Cerebellar nuclear complex (tissue), 1 donor: Measurements from ENCODE around the gene NIPAL3.
"Not testable (repeated sequence)": the region's sequence is repeated elsewhere in the genome, so short reads cannot be mapped to it uniquely, and the experiment has no call there.

Experiments
- DNase-seq, 2 experiments: peaks; one replicate each; lab custom pipeline; 2025; lab: John Stamatoyannopoulos, UW

Gene NIPAL3

GRCh38 chr1:24459551-24460266, 44.1 kb downstream of the NIPAL3 start:
- no peak for DNase-seq

- DNase-seq = not testable (repeated sequence)
Measured at GRCh38 chr1:24462128-24462527, 46.5 kb downstream of the NIPAL3 start.

GRCh38 chr1:24463776-24464735, 48.5 kb downstream of the NIPAL3 start:
- no peak for DNase-seq

DNA sequence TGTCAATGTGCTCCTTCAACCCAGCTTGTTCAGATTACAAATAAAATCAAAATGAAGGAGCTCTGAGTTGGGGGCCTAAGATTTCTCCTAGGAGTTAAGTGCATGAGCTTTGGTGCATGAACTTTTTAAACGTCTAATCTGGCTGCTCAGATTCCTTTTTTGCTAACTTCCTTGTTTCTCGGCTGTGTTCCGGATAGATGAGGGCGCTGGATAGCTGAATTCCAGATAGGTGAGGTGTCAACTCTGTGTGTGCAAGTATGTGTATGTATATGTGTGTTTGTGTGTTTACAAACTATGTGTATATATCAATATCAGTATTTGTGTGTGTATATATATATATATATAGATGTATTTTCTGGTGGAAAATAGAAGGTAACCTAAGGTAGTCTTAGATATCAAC, 49.5 kb downstream of the NIPAL3 start:
- DNase-seq = no peak

- DNase-seq = no peak
Measured at GRCh38 chr1:24465638-24466037, 50.0 kb downstream of the NIPAL3 start.

DNA sequence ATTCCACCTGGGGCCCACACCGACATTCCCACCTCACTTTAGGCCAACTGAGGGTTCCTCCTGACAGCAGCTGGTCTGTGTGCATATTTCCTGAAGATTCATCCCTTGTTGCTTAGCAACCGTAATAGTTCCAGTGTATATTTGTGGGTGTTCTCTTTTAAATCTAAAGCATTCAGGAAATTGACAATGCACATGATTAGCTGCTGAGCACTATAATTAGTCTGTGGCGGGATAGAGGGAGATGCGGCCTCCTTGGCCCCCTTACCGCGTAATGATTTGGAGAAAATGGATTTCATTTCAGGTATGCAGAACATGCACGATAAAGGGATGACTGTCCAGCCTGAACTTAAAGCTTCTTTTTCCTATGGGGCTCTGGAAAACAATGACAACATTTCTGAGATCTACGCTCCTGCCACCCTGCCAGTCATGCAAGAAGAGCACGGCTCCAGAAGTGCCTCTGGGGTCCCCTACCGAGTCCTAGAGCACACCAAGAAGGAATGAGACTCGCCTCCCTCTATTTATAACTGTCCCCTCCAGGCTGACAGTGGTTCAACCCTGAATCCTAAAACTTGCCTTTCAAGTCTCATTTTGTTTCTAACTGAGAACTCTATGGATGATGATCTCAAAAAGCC, 53.2 kb downstream of the NIPAL3 start:
- no peak for DNase-seq

- DNase-seq = no peak
Measured at GRCh38 chr1:24470592-24470991, 55.0 kb downstream of the NIPAL3 start.

DNA sequence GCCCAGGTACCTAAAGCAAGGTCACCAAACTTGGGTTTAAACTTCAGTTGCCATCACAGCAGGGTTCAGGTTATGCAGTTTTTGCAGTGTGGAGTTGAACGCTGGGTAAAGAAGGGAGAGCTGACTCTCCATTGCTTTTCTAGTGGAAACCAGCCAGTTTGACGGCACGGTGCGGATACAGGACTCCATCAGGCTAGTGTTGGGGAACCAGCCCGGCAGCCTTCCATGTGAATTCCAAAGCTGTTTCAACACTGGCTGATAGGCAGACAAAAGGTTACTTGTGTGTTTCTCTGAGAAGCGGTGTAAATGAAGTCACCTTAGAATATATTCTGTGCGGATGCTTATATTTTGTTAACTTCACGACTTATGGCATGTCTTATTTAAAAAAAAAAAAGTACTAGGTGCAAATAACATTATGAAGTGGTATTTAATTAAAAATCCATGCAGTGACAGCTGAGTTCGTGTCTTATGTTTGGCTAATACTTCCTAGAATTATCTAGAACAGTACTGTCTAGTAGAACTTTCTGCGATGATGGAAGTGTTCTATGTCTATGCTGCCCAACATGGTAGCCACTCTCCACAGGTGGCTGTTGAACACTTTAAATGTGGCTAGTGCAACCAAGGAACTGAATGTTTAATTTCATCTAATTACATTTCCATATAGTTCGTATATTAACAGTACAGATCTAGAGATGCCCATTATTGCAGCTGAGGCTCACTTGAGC, 57.1 kb downstream of the NIPAL3 start:
- no peak for DNase-seq

GRCh38 chr1:24474193-24474592, 58.6 kb downstream of the NIPAL3 start:
- DNase-seq = no peak

DNA sequence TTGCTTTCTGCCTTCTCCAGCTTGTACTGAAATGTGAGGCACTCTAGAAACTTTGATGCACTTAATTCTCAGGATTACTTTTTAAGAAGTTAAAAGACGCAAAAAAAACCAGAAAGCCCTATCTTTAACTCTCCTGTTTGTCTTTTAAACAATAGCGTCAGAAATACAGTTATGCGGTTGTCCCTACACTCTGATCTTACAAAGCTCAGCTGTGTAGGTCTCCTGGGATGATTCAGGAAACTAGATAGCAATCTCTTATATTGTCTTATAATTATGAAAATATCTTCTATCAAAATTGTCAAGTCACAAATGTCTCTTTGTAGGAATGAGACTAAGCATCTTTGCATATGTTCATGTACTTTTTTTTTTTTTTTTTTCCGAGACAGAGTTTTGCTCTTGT, 60.1 kb downstream of the NIPAL3 start:
- no peak for DNase-seq

DNA sequence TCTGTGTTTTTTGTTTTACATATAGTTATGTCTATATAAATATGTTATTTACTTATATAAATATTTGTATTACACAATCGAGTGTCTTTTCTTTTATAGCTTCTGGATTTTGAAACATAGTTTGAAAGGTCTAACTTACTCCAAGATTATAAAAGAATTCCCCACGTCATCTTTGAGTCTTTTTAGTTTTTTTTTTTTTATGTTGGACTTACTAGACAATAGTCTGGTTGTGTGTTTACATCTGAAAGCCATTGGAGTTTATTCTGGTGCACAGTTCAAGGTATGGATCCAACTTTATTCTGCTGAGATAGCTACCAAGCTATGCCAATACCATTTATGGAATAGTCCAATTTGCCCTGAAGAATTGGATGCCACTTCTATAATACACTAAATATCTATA, 61.0 kb downstream of the NIPAL3 start:
- DNase-seq = no peak

GRCh38 chr1:24477309-24477708, 61.7 kb downstream of the NIPAL3 start:
- DNase-seq = no peak

DNA sequence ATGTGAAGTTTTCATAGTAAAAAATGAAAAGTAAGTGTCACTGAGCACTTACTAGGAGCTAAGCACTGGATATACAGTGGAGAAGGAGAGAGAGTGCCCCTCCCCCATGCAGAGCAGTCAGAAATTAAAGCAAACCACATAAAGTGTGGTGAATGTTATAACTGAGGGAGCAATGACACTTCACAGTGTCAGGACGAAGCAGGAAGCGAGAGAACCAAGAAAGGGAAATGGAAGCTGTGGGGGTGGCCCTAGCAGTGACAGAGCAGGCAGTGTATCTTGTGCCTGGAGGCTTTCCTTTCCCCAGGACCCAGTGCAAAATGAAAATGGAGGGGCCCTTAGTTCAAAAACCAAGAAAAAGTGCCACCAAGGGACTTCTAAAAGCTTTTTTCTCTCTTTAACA, 65.5 kb downstream of the NIPAL3 start:
- no peak for DNase-seq

GRCh38 chr1:24481843-24482610, 66.4 kb downstream of the NIPAL3 start:
- no peak for DNase-seq

- DNase-seq = no peak
Measured at GRCh38 chr1:24483441-24483840, 67.8 kb downstream of the NIPAL3 start.

- no peak for DNase-seq
Measured at GRCh38 chr1:24484199-24484598, 68.6 kb downstream of the NIPAL3 start.

DNA sequence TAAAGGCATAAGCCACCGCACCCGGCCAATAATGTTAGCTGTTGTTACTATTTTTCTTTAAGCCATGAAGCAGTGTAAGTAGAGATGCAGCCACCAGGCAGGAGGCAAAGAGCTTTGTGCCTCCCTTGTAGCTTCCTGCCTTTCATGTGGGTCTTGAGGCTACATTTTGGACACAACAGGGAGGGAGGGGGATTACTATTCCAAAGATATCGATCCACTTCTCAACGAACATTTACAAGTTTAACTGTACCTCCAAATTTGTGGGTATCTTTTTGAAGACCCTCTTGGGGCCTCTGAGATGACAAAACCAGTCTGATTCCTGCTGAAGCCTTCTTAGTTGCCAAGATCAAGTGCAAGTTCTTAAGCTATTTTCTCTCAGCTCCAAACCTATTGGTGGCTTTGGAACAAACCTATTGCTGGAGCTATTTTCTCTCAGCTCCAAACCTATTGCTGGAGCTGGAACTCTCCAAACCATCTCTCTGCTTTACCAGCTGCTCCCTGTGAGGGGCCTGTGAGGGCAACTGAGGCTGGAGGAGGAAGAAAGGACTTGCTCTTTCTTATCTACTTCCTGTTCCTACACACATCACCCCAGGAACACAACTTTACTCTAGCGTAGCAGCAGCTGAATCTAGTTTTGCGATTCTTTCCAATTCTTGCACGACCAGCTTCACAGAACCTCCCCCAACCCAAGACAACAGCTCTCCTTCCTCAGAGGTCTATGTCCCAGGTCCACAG, 70.9 kb downstream of the NIPAL3 start:
- DNase-seq = no peak

GRCh38 chr1:24487455-24487854, 71.9 kb downstream of the NIPAL3 start:
- DNase-seq = no peak

DNA sequence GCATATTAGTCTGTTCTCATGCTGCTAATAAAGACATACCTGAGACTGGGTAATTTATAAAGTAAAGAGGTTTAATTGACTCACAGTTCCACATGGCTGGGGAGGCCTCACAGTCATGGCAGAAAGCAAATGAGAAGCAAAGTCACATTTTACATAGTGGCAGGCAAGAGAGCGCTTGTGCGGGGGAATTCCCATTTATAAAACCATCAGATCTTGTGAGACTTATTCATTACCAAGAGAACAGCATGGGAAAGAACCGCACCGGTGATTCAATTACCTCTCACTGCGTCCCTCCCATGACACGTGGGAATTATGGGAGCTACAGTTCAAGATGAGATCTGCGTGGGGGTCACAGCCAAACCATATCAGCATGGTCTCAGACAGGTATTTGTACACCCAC, 72.6 kb downstream of the NIPAL3 start:
- not testable (repeated sequence) for DNase-seq

GRCh38 chr1:24489674-24490073, 74.1 kb downstream of the NIPAL3 start:
- no peak for DNase-seq
